Measurements from ENCODE around the gene LSM5. TPM values are rescaled to one million over a fixed set of nuclear protein-coding genes. Genes with fewer than 3 reads are reported as not detected.

The LSM5 gene
- total and polyA plus RNA-seq, 9 of the 15 experiments (the other 6 are each of a cell fraction or from before 2014, with no cell fraction given) = 36.3 to 620 (median 186) TPM

- TF ChIP-seq PREB (CRISPR knock-in tag; IDR thresholded peaks at IDR 0.05) = no peak
- peak; percentile 58 for TF ChIP-seq NFIC (IDR thresholded peaks at IDR 0.05)
- no peak for TF ChIP-seq KLF16 (IDR thresholded peaks at IDR 0.05)
- TF ChIP-seq JUN (IDR thresholded peaks at IDR 0.05; ENCODE audit: borderline replicate concordance, low read depth, low read length) = peak; percentile 99
- no peak for TF ChIP-seq JUN (CRISPR knock-in tag; IDR thresholded peaks at IDR 0.05; ENCODE audit: borderline replicate concordance)
- TF ChIP-seq CBX1 (IDR thresholded peaks at IDR 0.05; ENCODE audit: low read depth) = no peak
- peak; percentile 99 for TF ChIP-seq CEBPG (CRISPR knock-in tag; IDR thresholded peaks at IDR 0.05)
- peak; percentile 99 to 100 for TF ChIP-seq CEBPG (tag; conservative IDR thresholded peaks at IDR 0.05 in 1 of 2, IDR thresholded peaks at IDR 0.05 in 1 of 2)
- TF ChIP-seq SMARCA4 (IDR thresholded peaks at IDR 0.05) = peak; percentile 99
- peak; percentile 70; the same call in 1 of the 2 replicates for TF ChIP-seq GATA2 (CRISPR knock-in tag; IDR thresholded peaks at IDR 0.05)
- peak; percentile 55 for TF ChIP-seq SMAD1 (IDR thresholded peaks at IDR 0.05; ENCODE audit: low read depth, low read length, partially characterized antibody)
- TF ChIP-seq GATAD2B (IDR thresholded peaks at IDR 0.05; ENCODE audit: borderline replicate concordance) = peak; percentile 82
- TF ChIP-seq KDM1A (IDR thresholded peaks at IDR 0.05) = peak; percentile 44 to 49; a peak in 2 of 4 replicates
- peak; percentile 74; the same call in 1 of the 2 replicates for TF ChIP-seq TARDBP (IDR thresholded peaks at IDR 0.05)
- TF ChIP-seq HDAC8 (tag; IDR thresholded peaks at IDR 0.05) = 0 out of 2 replicates have a peak, but pooled peaks have one; percentile 30
- TF ChIP-seq ZKSCAN1 (IDR thresholded peaks at IDR 0.05; ENCODE audit: low read depth, low read length) = no peak
- TF ChIP-seq FOXJ2 (tag; IDR thresholded peaks at IDR 0.05) = peak; percentile 61
- no peak for TF ChIP-seq RFX5 (IDR thresholded peaks at IDR 0.05; ENCODE audit: low read depth, low read length)
- 0 out of 2 replicates have a peak, but pooled peaks have one; percentile 51 for TF ChIP-seq ILF3 (IDR thresholded peaks at IDR 0.05; ENCODE audit: borderline replicate concordance)
- TF ChIP-seq ZNF354B (CRISPR knock-in tag; IDR thresholded peaks at IDR 0.05) = no peak
- TF ChIP-seq ZBTB33 (CRISPR knock-in tag; IDR thresholded peaks at IDR 0.05) = 0 out of 2 replicates have a peak, but pooled peaks have one; percentile 33
- TF ChIP-seq L3MBTL2 (IDR thresholded peaks at IDR 0.05) = peak; percentile 46
- TF ChIP-seq MITF (IDR thresholded peaks at IDR 0.05) = 0 out of 2 replicates have a peak, but pooled peaks have one; percentile 42
- TF ChIP-seq NFRKB (IDR thresholded peaks at IDR 0.05; ENCODE audit: low read depth) = peak; percentile 97
- peak; percentile 91 for TF ChIP-seq TAL1 (IDR thresholded peaks at IDR 0.05)
These were observed 16.3 kb upstream of the LSM5 start (continued) for GRCh38 chr7:32506266-32507054.

All from K562 (cell line).